ENCODE results near the gene ALDH3B1.

Gene ALDH3B1

GRCh38 chr11:68077617-68078582 lies 67.8 kb downstream of the ALDH3B1 start:
- H3K27ac ChIP-seq: peak overlapping the region; percentile 74; the same call in 1 of the 2 replicates
- TF ChIP-seq, protein P1, sequence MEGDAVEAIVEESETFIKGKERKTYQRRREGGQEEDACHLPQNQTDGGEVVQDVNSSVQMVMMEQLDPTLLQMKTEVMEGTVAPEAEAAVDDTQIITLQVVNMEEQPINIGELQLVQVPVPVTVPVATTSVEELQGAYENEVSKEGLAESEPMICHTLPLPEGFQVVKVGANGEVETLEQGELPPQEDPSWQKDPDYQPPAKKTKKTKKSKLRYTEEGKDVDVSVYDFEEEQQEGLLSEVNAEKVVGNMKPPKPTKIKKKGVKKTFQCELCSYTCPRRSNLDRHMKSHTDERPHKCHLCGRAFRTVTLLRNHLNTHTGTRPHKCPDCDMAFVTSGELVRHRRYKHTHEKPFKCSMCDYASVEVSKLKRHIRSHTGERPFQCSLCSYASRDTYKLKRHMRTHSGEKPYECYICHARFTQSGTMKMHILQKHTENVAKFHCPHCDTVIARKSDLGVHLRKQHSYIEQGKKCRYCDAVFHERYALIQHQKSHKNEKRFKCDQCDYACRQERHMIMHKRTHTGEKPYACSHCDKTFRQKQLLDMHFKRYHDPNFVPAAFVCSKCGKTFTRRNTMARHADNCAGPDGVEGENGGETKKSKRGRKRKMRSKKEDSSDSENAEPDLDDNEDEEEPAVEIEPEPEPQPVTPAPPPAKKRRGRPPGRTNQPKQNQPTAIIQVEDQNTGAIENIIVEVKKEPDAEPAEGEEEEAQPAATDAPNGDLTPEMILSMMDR (conservative IDR thresholded peaks at IDR 0.05): no peak
